ENCODE measurements around the gene DLX3.

DNA sequence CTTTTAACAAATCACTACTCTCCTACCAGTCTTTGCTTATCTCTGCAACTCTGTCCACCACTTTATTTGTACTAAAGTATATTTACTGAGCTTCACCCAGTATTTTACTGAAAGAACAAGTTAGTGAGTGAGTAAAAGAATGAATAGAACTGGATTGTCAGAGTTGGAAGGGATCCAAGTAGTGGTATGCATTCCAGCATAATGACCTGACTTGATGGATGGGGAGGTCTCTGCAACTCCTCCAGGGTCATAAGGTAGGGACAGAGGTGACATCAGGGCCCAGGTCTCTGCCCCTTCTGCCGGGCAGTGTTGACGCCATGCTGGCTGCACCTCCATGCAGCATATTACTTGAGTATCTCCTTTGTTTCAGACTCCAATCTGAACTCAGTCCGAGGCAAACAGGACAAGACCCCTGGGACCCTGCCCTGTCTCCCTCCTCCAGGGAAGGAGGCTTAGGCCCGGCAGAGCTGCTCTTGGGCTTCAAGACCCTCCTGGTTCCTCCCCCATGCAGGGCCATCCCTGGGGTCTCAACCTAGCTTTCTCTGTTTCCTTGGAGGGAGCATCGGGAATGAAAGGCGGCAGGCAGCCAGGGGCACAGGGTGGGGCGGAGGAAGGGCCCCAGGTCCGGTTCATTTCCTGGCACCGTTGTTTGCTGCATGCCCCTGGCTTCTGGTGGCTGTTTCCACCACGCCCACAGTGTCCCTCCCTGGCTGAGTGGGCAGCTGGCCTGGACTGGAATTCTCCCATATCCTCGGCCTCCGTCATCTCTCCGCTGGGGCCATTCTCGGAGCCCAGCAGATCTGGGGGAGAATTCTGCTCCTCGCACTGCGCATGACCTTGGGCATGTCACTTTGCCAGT is 48.5 kb upstream of the DLX3 start:
- TF ChIP-seq, protein P1, sequence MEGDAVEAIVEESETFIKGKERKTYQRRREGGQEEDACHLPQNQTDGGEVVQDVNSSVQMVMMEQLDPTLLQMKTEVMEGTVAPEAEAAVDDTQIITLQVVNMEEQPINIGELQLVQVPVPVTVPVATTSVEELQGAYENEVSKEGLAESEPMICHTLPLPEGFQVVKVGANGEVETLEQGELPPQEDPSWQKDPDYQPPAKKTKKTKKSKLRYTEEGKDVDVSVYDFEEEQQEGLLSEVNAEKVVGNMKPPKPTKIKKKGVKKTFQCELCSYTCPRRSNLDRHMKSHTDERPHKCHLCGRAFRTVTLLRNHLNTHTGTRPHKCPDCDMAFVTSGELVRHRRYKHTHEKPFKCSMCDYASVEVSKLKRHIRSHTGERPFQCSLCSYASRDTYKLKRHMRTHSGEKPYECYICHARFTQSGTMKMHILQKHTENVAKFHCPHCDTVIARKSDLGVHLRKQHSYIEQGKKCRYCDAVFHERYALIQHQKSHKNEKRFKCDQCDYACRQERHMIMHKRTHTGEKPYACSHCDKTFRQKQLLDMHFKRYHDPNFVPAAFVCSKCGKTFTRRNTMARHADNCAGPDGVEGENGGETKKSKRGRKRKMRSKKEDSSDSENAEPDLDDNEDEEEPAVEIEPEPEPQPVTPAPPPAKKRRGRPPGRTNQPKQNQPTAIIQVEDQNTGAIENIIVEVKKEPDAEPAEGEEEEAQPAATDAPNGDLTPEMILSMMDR (conservative IDR thresholded peaks at IDR 0.05) = no peak
- no peak for TF ChIP-seq EZH2 (IDR thresholded peaks at IDR 0.05; ENCODE audit: low read depth)

Measured in PC-9 (cell line).